ENCODE measurements around the gene PCYT1A. TPM values are rescaled to one million over a fixed set of nuclear protein-coding genes. Genes with fewer than 3 reads are reported as not detected.
"Not testable (repeated sequence)": the region's sequence is repeated elsewhere in the genome, so short reads cannot be mapped to it uniquely, and the experiment has no call there.

The PCYT1A gene
- total RNA-seq, 3 donors from 2014 or later: 55.9 to 92.0 (median 56.4) TPM

DNA sequence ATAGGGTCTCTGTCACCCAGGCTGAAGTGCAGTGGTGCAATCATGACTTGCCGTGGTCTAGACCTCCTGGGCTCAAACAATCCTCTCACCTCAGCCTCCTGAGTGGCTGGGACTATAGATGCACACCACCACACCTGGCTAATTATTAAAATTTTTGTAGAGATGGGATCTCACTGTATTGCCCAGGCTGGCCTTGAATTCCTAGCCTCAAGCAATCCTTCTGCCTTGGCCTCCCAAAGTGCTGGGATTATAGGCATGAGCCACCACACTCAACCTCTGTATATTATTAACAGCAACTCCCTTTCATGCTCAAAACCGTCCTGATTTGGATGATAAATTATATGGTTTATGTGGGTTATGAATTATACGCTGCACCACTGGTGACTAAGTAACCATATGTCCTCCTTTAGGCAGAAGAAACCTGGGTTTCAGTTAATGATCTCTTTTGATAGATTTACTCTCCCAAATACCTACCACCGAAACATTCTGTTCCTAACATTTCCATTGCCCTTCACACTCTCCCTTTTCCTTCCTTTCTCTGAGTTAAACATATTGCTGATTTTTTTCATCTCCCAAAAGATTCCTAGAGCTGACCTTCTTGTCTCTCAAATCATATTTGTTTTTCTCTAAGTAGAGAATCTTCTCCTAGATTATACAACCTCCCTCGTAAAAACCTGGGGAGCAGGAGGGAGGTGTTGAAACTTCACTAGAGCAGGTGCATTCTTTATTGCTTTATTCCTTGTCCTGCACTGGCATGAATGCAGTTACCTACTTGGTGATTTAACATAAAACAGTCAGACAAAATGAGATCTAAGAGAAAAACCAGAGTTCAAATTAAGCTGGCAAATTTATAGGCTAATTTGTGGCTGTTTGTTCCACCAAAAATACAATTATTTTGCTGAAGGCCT is 32.9 kb downstream of the PCYT1A start:
- DNase-seq (ENCODE audit: low spot score in 2 of 2): no peak
- Histone ChIP-seq H3K27me3 (no peaks in the 10 kb centered on the region), H3K27ac (no peak overlapping the region), H3K4me1 (no peaks in the 10 kb centered on the region), H3K4me3 (no peak overlapping the region), H3K36me3 (no peaks in the 10 kb centered on the region), H3K9me3 (no peaks in the 10 kb centered on the region)
- intact Hi-C loops (cut with DNase I; ENCODE audit: low total_unique reads): no loop called here
- TF ChIP-seq, protein P1, sequence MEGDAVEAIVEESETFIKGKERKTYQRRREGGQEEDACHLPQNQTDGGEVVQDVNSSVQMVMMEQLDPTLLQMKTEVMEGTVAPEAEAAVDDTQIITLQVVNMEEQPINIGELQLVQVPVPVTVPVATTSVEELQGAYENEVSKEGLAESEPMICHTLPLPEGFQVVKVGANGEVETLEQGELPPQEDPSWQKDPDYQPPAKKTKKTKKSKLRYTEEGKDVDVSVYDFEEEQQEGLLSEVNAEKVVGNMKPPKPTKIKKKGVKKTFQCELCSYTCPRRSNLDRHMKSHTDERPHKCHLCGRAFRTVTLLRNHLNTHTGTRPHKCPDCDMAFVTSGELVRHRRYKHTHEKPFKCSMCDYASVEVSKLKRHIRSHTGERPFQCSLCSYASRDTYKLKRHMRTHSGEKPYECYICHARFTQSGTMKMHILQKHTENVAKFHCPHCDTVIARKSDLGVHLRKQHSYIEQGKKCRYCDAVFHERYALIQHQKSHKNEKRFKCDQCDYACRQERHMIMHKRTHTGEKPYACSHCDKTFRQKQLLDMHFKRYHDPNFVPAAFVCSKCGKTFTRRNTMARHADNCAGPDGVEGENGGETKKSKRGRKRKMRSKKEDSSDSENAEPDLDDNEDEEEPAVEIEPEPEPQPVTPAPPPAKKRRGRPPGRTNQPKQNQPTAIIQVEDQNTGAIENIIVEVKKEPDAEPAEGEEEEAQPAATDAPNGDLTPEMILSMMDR (IDR thresholded peaks at IDR 0.05): no peak
- no peak for TF ChIP-seq POLR2A (IDR thresholded peaks at IDR 0.05)
- no peak for TF ChIP-seq POLR2AphosphoS5 (IDR thresholded peaks at IDR 0.05)

DNA sequence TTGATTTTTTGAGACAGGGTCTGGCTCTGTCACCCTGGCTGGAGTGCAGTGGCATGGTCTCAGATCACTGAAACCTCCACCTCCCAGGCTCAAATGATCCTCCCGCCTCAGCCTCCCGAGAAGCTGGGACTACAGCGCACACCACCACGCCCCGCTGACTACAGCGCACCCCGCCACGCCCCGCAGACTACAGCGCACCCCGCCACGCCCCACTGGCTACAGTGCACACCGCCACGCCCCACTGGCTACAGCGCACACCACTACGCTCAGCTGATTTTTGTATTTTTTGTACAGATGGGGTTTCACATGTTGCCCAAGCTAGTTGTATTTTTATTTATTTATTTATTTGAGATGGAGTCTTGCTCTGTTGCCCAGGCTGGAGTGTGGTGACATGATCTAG is 35.6 kb downstream of the PCYT1A start:
- Histone ChIP-seq H3K4me3 (no peak overlapping the region), H3K27me3 (no peaks in the 10 kb centered on the region), H3K27ac (no peak overlapping the region), H3K4me1 (no peaks in the 10 kb centered on the region), H3K9me3 (no peaks in the 10 kb centered on the region), H3K36me3 (peaks cover 4% of the 10 kb centered on the region)
- no peak for TF ChIP-seq POLR2AphosphoS5 (IDR thresholded peaks at IDR 0.05)
- no peak for TF ChIP-seq POLR2A (IDR thresholded peaks at IDR 0.05)
- TF ChIP-seq, protein P1 (IDR thresholded peaks at IDR 0.05): no peak
- no peak for DNase-seq (ENCODE audit: low spot score in 2 of 2)
- intact Hi-C loops (cut with DNase I; ENCODE audit: low total_unique reads): no loop called here

DNA sequence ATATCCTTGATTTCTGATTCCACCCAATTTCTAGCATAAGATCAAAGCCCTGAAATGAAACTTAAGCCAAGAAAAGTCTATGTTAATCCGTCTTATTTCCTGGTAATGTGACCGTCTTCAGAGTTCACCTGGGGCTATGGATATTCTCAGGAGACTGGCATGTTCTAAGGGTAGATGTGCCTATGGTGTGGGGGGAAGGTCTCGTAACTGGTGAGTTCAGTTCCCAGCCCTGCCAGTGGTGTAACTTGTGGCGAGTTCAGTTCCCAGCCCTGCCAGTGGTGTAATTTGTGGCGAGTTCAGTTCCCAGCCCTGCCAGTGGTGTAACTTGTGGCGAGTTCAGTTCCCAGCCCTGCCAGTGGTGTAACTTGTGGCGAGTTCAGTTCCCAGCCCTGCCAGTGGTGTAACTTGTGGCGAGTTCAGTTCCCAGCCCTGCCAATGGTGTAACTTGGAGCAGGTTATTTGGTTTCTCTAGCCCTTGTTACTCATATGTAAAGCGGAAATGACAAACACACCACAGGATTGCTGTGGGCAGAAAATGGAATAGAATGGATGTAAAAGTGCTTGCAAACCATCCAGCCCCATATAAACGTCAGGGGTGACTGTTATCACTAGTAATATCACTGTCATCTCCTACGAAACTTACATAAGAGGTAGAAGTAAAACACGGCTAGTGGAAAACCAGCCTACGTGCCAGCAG is 40.8 kb downstream of the PCYT1A start:
- H3K4me1 ChIP-seq: no peaks in the 10 kb centered on the region
- DNase-seq (ENCODE audit: low spot score in 2 of 2): no peak
- TF ChIP-seq POLR2A (IDR thresholded peaks at IDR 0.05): no peak
- no peak for TF ChIP-seq POLR2AphosphoS5 (IDR thresholded peaks at IDR 0.05)
- TF ChIP-seq, protein P1 (IDR thresholded peaks at IDR 0.05): no peak
- no peaks in the 10 kb centered on the region for H3K27me3 ChIP-seq
- intact Hi-C loops (cut with DNase I; ENCODE audit: low total_unique reads): no loop called here
- no peak overlapping the region for H3K4me3 ChIP-seq
- H3K36me3 ChIP-seq: peaks cover 4% of the 10 kb centered on the region
- no peak overlapping the region for H3K27ac ChIP-seq
- H3K9me3 ChIP-seq: no peaks in the 10 kb centered on the region

DNA sequence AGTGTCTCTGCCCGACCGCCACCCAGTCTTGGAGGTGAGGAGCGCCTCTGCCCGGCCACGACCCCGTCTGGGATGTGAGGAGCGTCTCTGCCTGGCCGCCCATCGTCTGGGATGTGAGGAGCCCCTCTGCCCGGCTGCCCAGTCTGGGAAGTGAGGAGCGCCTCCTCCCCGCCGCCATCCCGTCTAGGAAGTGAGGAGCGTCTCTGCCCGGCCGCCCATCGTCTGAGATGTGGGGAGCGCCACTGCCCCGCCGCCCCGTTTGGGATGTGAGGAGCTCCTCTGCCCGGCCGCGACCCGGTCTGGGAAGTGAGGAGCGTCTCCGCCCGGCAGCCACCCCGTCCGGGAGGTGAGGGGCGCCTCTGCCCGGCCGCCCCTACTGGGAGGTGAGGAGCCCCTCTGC is 43.4 kb downstream of the PCYT1A start:
- H3K27ac ChIP-seq; intact Hi-C loops (cut with DNase I; ENCODE audit: low total_unique reads); H3K36me3 ChIP-seq; H3K9me3 ChIP-seq; DNase-seq (ENCODE audit: low spot score in 2 of 2); H3K27me3 ChIP-seq; H3K4me1 ChIP-seq; H3K4me3 ChIP-seq: not testable (repeated sequence)

DNA sequence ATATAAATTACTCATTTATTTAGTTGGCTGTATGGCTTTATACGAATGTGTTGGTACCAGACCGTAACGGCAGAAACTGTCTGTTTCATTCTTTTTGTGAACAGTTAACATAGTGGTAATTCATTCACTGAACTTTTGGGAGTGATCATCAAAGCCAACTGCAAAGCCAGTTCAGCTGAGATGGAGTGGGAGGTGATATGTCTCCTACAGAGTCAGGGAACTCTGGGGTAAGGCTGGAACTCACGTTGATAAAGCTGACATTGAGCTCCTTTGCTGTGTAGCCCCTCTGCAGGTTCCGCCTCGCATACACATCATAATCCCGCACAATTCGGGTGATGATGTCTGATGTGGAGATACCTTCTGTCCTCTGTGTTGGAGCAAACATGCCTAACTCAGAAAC is 45.8 kb downstream of the PCYT1A start:
- H3K27ac ChIP-seq: no peak overlapping the region
- H3K9me3 ChIP-seq: no peaks in the 10 kb centered on the region
- no peaks in the 10 kb centered on the region for H3K27me3 ChIP-seq
- intact Hi-C loops (cut with DNase I; ENCODE audit: low total_unique reads): no loop called here
- no peak overlapping the region for H3K4me3 ChIP-seq
- TF ChIP-seq POLR2A (IDR thresholded peaks at IDR 0.05) (no peak), POLR2AphosphoS5 (IDR thresholded peaks at IDR 0.05) (no peak)
- TF ChIP-seq, protein P1 (IDR thresholded peaks at IDR 0.05): no peak
- DNase-seq (ENCODE audit: low spot score in 2 of 2): no peak
- no peaks in the 10 kb centered on the region for H3K36me3 ChIP-seq
- no peaks in the 10 kb centered on the region for H3K4me1 ChIP-seq

All from breast epithelium (tissue), 4 donors.